HepG2 (cell line): ENCODE data around the gene ACYP2. TPM values are rescaled to one million over a fixed set of nuclear protein-coding genes. Genes with fewer than 3 reads are reported as not detected.

Source experiments
- ATAC-seq: fragments of 200-7000 bp; cut with Tn5 transposase; 3 replicates; pipeline ENCODE4 v1.9.1; 2020; ENCODE audit warnings: mild to moderate bottlenecking, moderate library complexity
- BruUV-seq: library from RNA; stranded (reverse); fragments of 400-500 nt; replicated peaks from 2 replicates; lab custom pipeline; 2021; lab: Mats Ljungman, UMichigan
- CTCF ChIA-PET: fragments of 300-600 bp; formaldehyde crosslinking; extraction: SDS; loops from one replicate; lab custom pipeline; 2021; ENCODE audit warnings: low total read pairs, inconsistent platforms, low intra/inter-chr PET ratio; lab: Yijun Ruan, JAX
- POLR2A ChIA-PET: fragments of 350-600 bp; sonication (Branson Sonifier 250); formaldehyde crosslinking; loops from one replicate; lab custom pipeline; 2020; ENCODE audit warnings: antibody characterized with exemption, inconsistent platforms; lab: Yijun Ruan, JAX
- DNase-seq: peaks from one replicate; pipeline ENCODE4 v3.0.0-alpha.2; 2015; ENCODE audit warnings: low spot score
- FAIRE-seq: peaks from 3 replicates; lab custom pipeline; 2011; peaks lifted over from hg19 to GRCh38; lab: Jason Lieb, UNC
- H2AFZ ChIP-seq: one replicate; pipeline ENCODE4 v1.6.1; 2011; ENCODE audit warnings: low read length, inconsistent platforms
- H3K27ac ChIP-seq: fragments of 300-600 bp; 3 replicates; pipeline ENCODE4 v1.8.0; 2011; ENCODE audit warnings: mixed run types, mild to moderate bottlenecking, mixed read lengths, low read length, inconsistent platforms; ENCODE audit not compliant: insufficient read depth; ENCODE audit errors: extremely low read length
- H3K27me3 ChIP-seq, 2 experiments: fragments of 200-600 bp in 1 of 2; 2 replicates in 1 of 2; 3 replicates in 1 of 2; pipeline versions ENCODE4 v1.6.0 to v1.8.0; 2011; ENCODE audit warnings: low read length in 2 of 2, mild to moderate bottlenecking in 2 of 2, moderate library complexity in 2 of 2, inconsistent platforms in 1 of 2; ENCODE audit not compliant: insufficient read depth in 2 of 2, control insufficient read depth in 1 of 2
- H3K36me3 ChIP-seq, 2 experiments: fragments of 200-600 bp in 1 of 2; replicated peaks in 1 of 2; 2 replicates in 1 of 2; 3 replicates in 1 of 2; pipeline versions ENCODE4 v1.5.1 to v1.8.0; 2011; ENCODE audit warnings: low read length in 2 of 2, inconsistent platforms in 1 of 2; ENCODE audit not compliant: insufficient read depth in 2 of 2, control insufficient read depth in 1 of 2
- H3K4me1 ChIP-seq: 2 replicates; pipeline ENCODE4 v1.5.1; 2012; ENCODE audit warnings: low read length, inconsistent platforms; ENCODE audit not compliant: insufficient read depth
- H3K4me2 ChIP-seq: 2 replicates; pipeline ENCODE4 v1.6.0; 2011; ENCODE audit warnings: low read depth, low read length, inconsistent platforms
- H3K4me3 ChIP-seq, 3 experiments: fragments of 200-600 bp in 1 of 3; sonication (generic), shearing (Covaris generic) in 1 of 3; replicated peaks in 1 of 3; 2 replicates each; pipeline ENCODE4 v1.5.1; 2011 to 2016; ENCODE audit warnings: low read length in 3 of 3, inconsistent platforms in 2 of 3, low read depth in 2 of 3, mild to moderate bottlenecking in 2 of 3, control low read depth in 1 of 3, mixed read lengths in 1 of 3; ENCODE audit not compliant: insufficient read depth in 1 of 3
- H3K79me2 ChIP-seq: one replicate; pipeline ENCODE4 v1.6.1; 2011; ENCODE audit warnings: low read length, inconsistent platforms; ENCODE audit not compliant: insufficient read depth
- H3K9ac ChIP-seq: 2 replicates; pipeline ENCODE4 v1.6.0; 2011; ENCODE audit warnings: mild to moderate bottlenecking, low read depth, low read length, inconsistent platforms; ENCODE audit not compliant: insufficient read depth
- H3K9me3 ChIP-seq: 2 replicates; pipeline ENCODE4 v1.5.1; 2012; ENCODE audit warnings: mild to moderate bottlenecking, low read length
- H4K20me1 ChIP-seq: 2 replicates; pipeline ENCODE4 v1.6.0; 2011; ENCODE audit warnings: inconsistent platforms, mild to moderate bottlenecking, low read length, moderate library complexity; ENCODE audit not compliant: insufficient read depth
- ARHGAP35 ChIP-seq: sonication (generic); formaldehyde crosslinking; IDR thresholded peaks from 2 replicates; pipeline ENCODE4 v1.9.0; 2022; ENCODE audit warnings: mild to moderate bottlenecking, inconsistent platforms, moderate library complexity, missing genetic modification reagents, borderline replicate concordance
- BRD4 ChIP-seq: sonication (generic); formaldehyde crosslinking; IDR thresholded peaks from 2 replicates; pipeline ENCODE4 v1.4.0; 2020; ENCODE audit warnings: missing genetic modification reagents
- CBX1 ChIP-seq: IDR thresholded peaks from one replicate; pipeline ENCODE4 v1.6.1; 2016; ENCODE audit warnings: antibody characterized with exemption, low read depth
- CREM ChIP-seq, 2 experiments: sonication (generic) in 1 of 2; formaldehyde crosslinking in 1 of 2; IDR thresholded peaks; 2 replicates each; pipeline versions ENCODE4 v1.4.0 to v1.6.1; 2016 to 2020; ENCODE audit warnings: antibody characterized with exemption in 1 of 2, mild to moderate bottlenecking in 1 of 2, missing genetic modification reagents in 1 of 2
- ETV6 ChIP-seq: sonication (generic); formaldehyde crosslinking; conservative IDR thresholded peaks from 2 replicates; pipeline ENCODE4 v1.4.0; 2020; ENCODE audit warnings: missing genetic modification reagents
- KDM6A ChIP-seq: IDR thresholded peaks from 2 replicates; pipeline ENCODE4 v1.6.1; 2016; ENCODE audit warnings: low read depth
- MED13 ChIP-seq: sonication (generic); formaldehyde crosslinking; IDR thresholded peaks from 2 replicates; pipeline ENCODE4 v1.5.0; 2020; ENCODE audit warnings: missing genetic modification reagents
- PAXIP1 ChIP-seq: sonication (generic); formaldehyde crosslinking; conservative IDR thresholded peaks from 2 replicates; pipeline ENCODE4 v1.4.0; 2020; ENCODE audit warnings: mild to moderate bottlenecking, missing genetic modification reagents, moderate library complexity
- PHB2 ChIP-seq: fragments of 450-650 bp; IDR thresholded peaks from 2 replicates; pipeline ENCODE4 v1.6.1; 2018; ENCODE audit not compliant: partially characterized antibody
- RAD21 ChIP-seq: fragments of 450-650 bp; formaldehyde crosslinking; IDR thresholded peaks from 2 replicates; pipeline ENCODE4 v1.5.0; 2020; ENCODE audit warnings: mild to moderate bottlenecking
- TOE1 ChIP-seq: sonication (generic); formaldehyde crosslinking; IDR thresholded peaks from 2 replicates; pipeline ENCODE4 v1.4.0; 2020; ENCODE audit warnings: mild to moderate bottlenecking, missing genetic modification reagents
- ZFP37 ChIP-seq: sonication (generic); formaldehyde crosslinking; IDR thresholded peaks from 2 replicates; pipeline ENCODE4 v1.4.0; 2020; ENCODE audit warnings: missing genetic modification reagents, borderline replicate concordance
- ZNF20 ChIP-seq: sonication (generic); formaldehyde crosslinking; IDR thresholded peaks from 2 replicates; pipeline ENCODE4 v1.4.0; 2020; ENCODE audit warnings: mild to moderate bottlenecking, moderate library complexity, missing genetic modification reagents
- ZNF224 ChIP-seq: sonication (generic); formaldehyde crosslinking; IDR thresholded peaks from 2 replicates; pipeline ENCODE4 v1.5.0; 2020; ENCODE audit warnings: mild to moderate bottlenecking, missing genetic modification reagents
- ZNF784 ChIP-seq: sonication (generic); formaldehyde crosslinking; IDR thresholded peaks from 2 replicates; pipeline ENCODE4 v1.5.1; 2020; ENCODE audit warnings: missing genetic modification reagents, mild to moderate bottlenecking, borderline replicate concordance
- in situ Hi-C: cut with HindIII; loops from 2 replicates; pipeline ENCODE4 v1.10.0; 2017; ENCODE audit warnings: low pct_unique_long_range_greater_than_20kb; ENCODE audit not compliant: extremely low pct_ligation_motif_present
- intact Hi-C: fragments of 100-400 bp; cut with micrococcal nuclease; formaldehyde crosslinking; loops from one replicate; pipeline ENCODE4 v1.10.0; 2022; ENCODE audit not compliant: unreplicated experiment
- polyA plus RNA-seq, 8 experiments: library from polyadenylated mRNA; depleted of rRNA in 3 of 8; stranded (reverse) in 7 of 8; unstranded in 1 of 8; fragments of >200 nt; fragmentation: Illumina TruSeq in 4 of 8; extraction: Trizol in 4 of 8; gene quantifications; 2 replicates each; pipeline versions ENCODE4 v1.2.1 to v1.2.3, GENCODE V29; 2011 to 2016; ENCODE audit warnings: low read depth in 4 of 8, missing spikeins in 1 of 8, mixed read lengths in 1 of 8; ENCODE audit not compliant: insufficient read depth in 1 of 8
- total RNA-seq, 5 experiments: library from RNA; depleted of rRNA; stranded (reverse); fragments of >200 nt; fragmentation: Illumina TruSeq; extraction: Trizol; gene quantifications; 2 replicates each; pipeline ENCODE4 v1.2.3, GENCODE V29; 2016; ENCODE audit warnings: low read depth in 1 of 5

ACYP2 gene
- total and polyA plus RNA-seq, 2 of the 13 experiments (the other 11 are each of a cell fraction or from before 2014, with no cell fraction given): 12.3 to 12.7 TPM

- ChIA-PET CTCF (no interaction called here), POLR2A (no interaction called here)
These were observed 134.2 kb downstream of the ACYP2 start for GRCh38 chr2:54249629-54250028.

More at GRCh38 chr2:54249629-54250028, 134.2 kb downstream of the ACYP2 start:
- no peaks in the 10 kb centered on the region for H3K79me2 ChIP-seq
- DNase-seq (no peak), ATAC-seq (no peak), FAIRE-seq (no peak)
- in situ Hi-C loops: no loop called here
- H3K27me3 ChIP-seq: no peaks in the 10 kb centered on the region
- no peak overlapping the region for H3K4me3 ChIP-seq
- H2AFZ ChIP-seq: no peak overlapping the region
- intact Hi-C loops: no loop called here
- H3K36me3 ChIP-seq: no peaks in the 10 kb centered on the region
- no peaks in the 10 kb centered on the region for H4K20me1 ChIP-seq
- no peak overlapping the region for H3K4me2 ChIP-seq
- BruUV-seq: no TSS peak
- peaks cover 14% of the 10 kb centered on the region for H3K4me1 ChIP-seq
- no peak overlapping the region for H3K9ac ChIP-seq
- H3K9me3 ChIP-seq: no peaks in the 10 kb centered on the region
- TF ChIP-seq ARHGAP35 (CRISPR knock-in tag): no peak
- TF ChIP-seq CREM (IDR thresholded peaks at IDR 0.05): no peak
- no peak for TF ChIP-seq CREM (CRISPR knock-in tag; IDR thresholded peaks at IDR 0.05)
- TF ChIP-seq RAD21 (CRISPR knock-in tag): no peak
- TF ChIP-seq PHB2: no peak
- TF ChIP-seq ETV6: no peak
- TF ChIP-seq MED13 (CRISPR knock-in tag): no peak
- TF ChIP-seq ZNF20 (CRISPR knock-in tag): no peak
- no peak for TF ChIP-seq KDM6A
- TF ChIP-seq PAXIP1 (CRISPR knock-in tag): no peak
- TF ChIP-seq TOE1: no peak
- TF ChIP-seq ZNF784 (CRISPR knock-in tag): no peak
- TF ChIP-seq BRD4 (CRISPR knock-in tag): no peak
- TF ChIP-seq ZNF224 (CRISPR knock-in tag): no peak
- no peak for TF ChIP-seq ZFP37 (CRISPR knock-in tag)
- no peak for TF ChIP-seq CBX1
- no peak overlapping the region for H3K27ac ChIP-seq
